ENCODE data around the gene EVA1B. TPM values are rescaled to one million over a fixed set of nuclear protein-coding genes. Genes with fewer than 3 reads are reported as not detected.

EVA1B gene
- total and polyA plus RNA-seq, 2 donors (not counting 3 experiments of a cell fraction or from before 2014, with no cell fraction given) = 64.7 to 132 TPM

DNA sequence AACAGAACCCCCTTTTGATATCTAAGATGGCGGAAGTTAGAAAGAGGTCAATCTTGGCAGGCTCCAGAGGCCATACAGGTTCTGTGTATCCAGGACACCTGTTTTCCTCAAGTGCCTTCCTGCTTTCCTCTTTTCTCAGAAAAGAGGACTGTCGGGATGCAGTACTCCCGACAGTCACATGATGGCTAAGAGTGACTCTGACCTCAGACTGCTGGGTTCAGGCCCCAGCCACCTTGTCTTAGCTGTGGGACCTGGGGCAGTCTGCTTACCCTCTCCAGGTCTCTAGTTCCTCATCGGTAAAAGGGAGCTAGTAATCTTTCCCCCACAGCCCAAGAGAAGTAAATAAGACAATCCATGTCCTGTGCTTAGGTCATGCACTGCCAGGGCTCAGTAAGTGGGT is 32.4 kb upstream of the EVA1B start:
- intact Hi-C loops (cut with micrococcal nuclease) (no loop called here), dilution Hi-C loops (cut with MboI; ENCODE audit: extremely low pct_ligation_motif_present, low sequenced_read_pairs) (no loop called here)
- H4K20me1 ChIP-seq (replicated peaks; ENCODE audit: control insufficient read depth, extremely low read depth, insufficient read depth, low read length) = no peaks in the 10 kb centered on the region
- peaks cover 30% of the 10 kb centered on the region for H3K4me1 ChIP-seq (ENCODE audit: control insufficient read depth, extremely low read depth, insufficient read depth, low read length)
- H2AFZ ChIP-seq (ENCODE audit: low read depth, low read length) = no peak overlapping the region
- H3K9me3 ChIP-seq (replicated peaks; ENCODE audit: control insufficient read depth, insufficient read depth, low read length) = no peaks in the 10 kb centered on the region
- no peak for TF ChIP-seq MYC (IDR thresholded peaks at IDR 0.05; ENCODE audit: low read depth, low read length)
- TF ChIP-seq GATA2 (IDR thresholded peaks at IDR 0.05; ENCODE audit: insufficient read depth, insufficient read length, low read depth, low read length) = no peak
- TF ChIP-seq FOS (IDR thresholded peaks at IDR 0.05; ENCODE audit: borderline replicate concordance, insufficient read depth, low read length) = no peak
- TF ChIP-seq, protein P1, sequence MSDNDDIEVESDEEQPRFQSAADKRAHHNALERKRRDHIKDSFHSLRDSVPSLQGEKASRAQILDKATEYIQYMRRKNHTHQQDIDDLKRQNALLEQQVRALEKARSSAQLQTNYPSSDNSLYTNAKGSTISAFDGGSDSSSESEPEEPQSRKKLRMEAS (IDR thresholded peaks at IDR 0.05; ENCODE audit: insufficient read depth, insufficient read length) = no peak
- no peak for FAIRE-seq
- H3K27ac ChIP-seq (ENCODE audit: insufficient read depth, low read depth, low read length) = no peak overlapping the region
- H3K79me2 ChIP-seq (ENCODE audit: control insufficient read depth, insufficient read depth, low read length) = no peaks in the 10 kb centered on the region
- no peak overlapping the region for H3K4me2 ChIP-seq (ENCODE audit: insufficient read depth, low read length)
- peaks cover 4 to 25% of the 10 kb centered on the region in 2 experiments for H3K36me3 ChIP-seq (ENCODE audit: control insufficient read depth in 2 of 2, extremely low read depth in 1 of 2, insufficient read depth in 2 of 2, low read length in 2 of 2)
- H3K27me3 ChIP-seq (ENCODE audit: control insufficient read depth in 2 of 2, insufficient read depth in 2 of 2, low read length in 2 of 2) = no peaks in the 10 kb centered on the region
- BruUV-seq (replicated peaks) = no TSS peak
- H3K9me1 ChIP-seq (replicated peaks; ENCODE audit: control insufficient read depth, extremely low read depth, insufficient read depth, low read length) = no peaks in the 10 kb centered on the region
- ChIA-PET POLR2A (no interaction called here), CTCF (interaction anchor here (1.3 to 1.8 kb wide), 3 partner anchors 10 to 13 kb away, joined by 4 to 8 read pairs (median 7); no protein-coding TSS in a partner anchor)
- H3K4me3 ChIP-seq (replicated peaks in 1 of 3; ENCODE audit: insufficient read depth in 1 of 3, low read depth in 1 of 3, low read length in 3 of 3) = no peak overlapping the region
- no peak overlapping the region for H3K9ac ChIP-seq (replicated peaks; ENCODE audit: extremely low read depth, insufficient read depth, low read length)
- no peak for DNase-seq (ENCODE audit: low read depth, low spot score)

GRCh38 chr1:36354486-36354885 is 31.0 kb upstream of the EVA1B start:
- Histone ChIP-seq H3K4me1 (ENCODE audit: control insufficient read depth, extremely low read depth, insufficient read depth, low read length) (peaks cover 43% of the 10 kb centered on the region), H3K9me3 (replicated peaks; ENCODE audit: control insufficient read depth, insufficient read depth, low read length) (no peaks in the 10 kb centered on the region), H3K4me3 (replicated peaks in 1 of 3; ENCODE audit: insufficient read depth in 1 of 3, low read depth in 1 of 3, low read length in 3 of 3) (no peak overlapping the region), H3K27ac (ENCODE audit: insufficient read depth, low read depth, low read length) (no peak overlapping the region), H3K9ac (replicated peaks; ENCODE audit: extremely low read depth, insufficient read depth, low read length) (no peak overlapping the region), H2AFZ (ENCODE audit: low read depth, low read length) (no peak overlapping the region), H4K20me1 (replicated peaks; ENCODE audit: control insufficient read depth, extremely low read depth, insufficient read depth, low read length) (no peaks in the 10 kb centered on the region), H3K4me2 (ENCODE audit: insufficient read depth, low read length) (no peak overlapping the region), H3K79me2 (ENCODE audit: control insufficient read depth, insufficient read depth, low read length) (no peaks in the 10 kb centered on the region), H3K9me1 (replicated peaks; ENCODE audit: control insufficient read depth, extremely low read depth, insufficient read depth, low read length) (no peaks in the 10 kb centered on the region), H3K36me3 (ENCODE audit: control insufficient read depth in 2 of 2, extremely low read depth in 1 of 2, insufficient read depth in 2 of 2, low read length in 2 of 2) (peaks cover 4 to 23% of the 10 kb centered on the region in 2 experiments), H3K27me3 (ENCODE audit: control insufficient read depth in 2 of 2, insufficient read depth in 2 of 2, low read length in 2 of 2) (no peaks in the 10 kb centered on the region)
- CTCF ChIA-PET = interaction anchor here (4.8 to 6.7 kb wide), 2 partner anchors 12 to 13 kb away, joined by 63 to 99 read pairs; no protein-coding TSS in a partner anchor
- POLR2A ChIA-PET = no interaction called here
- TF ChIP-seq EZH2 (IDR thresholded peaks at IDR 0.05; ENCODE audit: borderline replicate concordance, low read depth, low read length, severe bottlenecking) = no peak
- no peak for TF ChIP-seq POLR2A (IDR thresholded peaks at IDR 0.05; ENCODE audit: low read depth, low read length)
- TF ChIP-seq GATA2 (IDR thresholded peaks at IDR 0.05; ENCODE audit: insufficient read depth, insufficient read length, low read depth, low read length) = no peak
- TF ChIP-seq, protein P2, sequence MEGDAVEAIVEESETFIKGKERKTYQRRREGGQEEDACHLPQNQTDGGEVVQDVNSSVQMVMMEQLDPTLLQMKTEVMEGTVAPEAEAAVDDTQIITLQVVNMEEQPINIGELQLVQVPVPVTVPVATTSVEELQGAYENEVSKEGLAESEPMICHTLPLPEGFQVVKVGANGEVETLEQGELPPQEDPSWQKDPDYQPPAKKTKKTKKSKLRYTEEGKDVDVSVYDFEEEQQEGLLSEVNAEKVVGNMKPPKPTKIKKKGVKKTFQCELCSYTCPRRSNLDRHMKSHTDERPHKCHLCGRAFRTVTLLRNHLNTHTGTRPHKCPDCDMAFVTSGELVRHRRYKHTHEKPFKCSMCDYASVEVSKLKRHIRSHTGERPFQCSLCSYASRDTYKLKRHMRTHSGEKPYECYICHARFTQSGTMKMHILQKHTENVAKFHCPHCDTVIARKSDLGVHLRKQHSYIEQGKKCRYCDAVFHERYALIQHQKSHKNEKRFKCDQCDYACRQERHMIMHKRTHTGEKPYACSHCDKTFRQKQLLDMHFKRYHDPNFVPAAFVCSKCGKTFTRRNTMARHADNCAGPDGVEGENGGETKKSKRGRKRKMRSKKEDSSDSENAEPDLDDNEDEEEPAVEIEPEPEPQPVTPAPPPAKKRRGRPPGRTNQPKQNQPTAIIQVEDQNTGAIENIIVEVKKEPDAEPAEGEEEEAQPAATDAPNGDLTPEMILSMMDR (IDR thresholded peaks at IDR 0.05; ENCODE audit: extremely low read depth in 1 of 2, insufficient read depth in 1 of 2, low read depth in 1 of 2, low read length in 2 of 2) = no peak
- no peak for TF ChIP-seq MYC (IDR thresholded peaks at IDR 0.05; ENCODE audit: low read depth, low read length)
- TF ChIP-seq JUN (IDR thresholded peaks at IDR 0.05; ENCODE audit: borderline replicate concordance, insufficient read depth, insufficient read length, low read depth) = no peak
- TF ChIP-seq, protein P1 (IDR thresholded peaks at IDR 0.05; ENCODE audit: insufficient read depth, insufficient read length) = no peak
- no peak for TF ChIP-seq FOS (IDR thresholded peaks at IDR 0.05; ENCODE audit: borderline replicate concordance, insufficient read depth, low read length)
- no peak for TF ChIP-seq POLR2AphosphoS5 (IDR thresholded peaks at IDR 0.05; ENCODE audit: insufficient read depth, low read depth, low read length)
- dilution Hi-C loops (cut with MboI; ENCODE audit: extremely low pct_ligation_motif_present, low sequenced_read_pairs) (no loop called here), intact Hi-C loops (cut with micrococcal nuclease) (no loop called here)
- BruUV-seq (replicated peaks) = no TSS peak
- FAIRE-seq = no peak
- DNase-seq (ENCODE audit: low read depth, low spot score) = no peak

Data from endothelial cell of umbilical vein (primary cell).